Fibroblast of upper back skin (primary cell): ENCODE measurements around the gene PHLDA1.

Source experiments
- DNase-seq: peaks from one replicate; pipeline ENCODE4 v3.0.0-alpha.2; 2013

The PHLDA1 gene

DNA sequence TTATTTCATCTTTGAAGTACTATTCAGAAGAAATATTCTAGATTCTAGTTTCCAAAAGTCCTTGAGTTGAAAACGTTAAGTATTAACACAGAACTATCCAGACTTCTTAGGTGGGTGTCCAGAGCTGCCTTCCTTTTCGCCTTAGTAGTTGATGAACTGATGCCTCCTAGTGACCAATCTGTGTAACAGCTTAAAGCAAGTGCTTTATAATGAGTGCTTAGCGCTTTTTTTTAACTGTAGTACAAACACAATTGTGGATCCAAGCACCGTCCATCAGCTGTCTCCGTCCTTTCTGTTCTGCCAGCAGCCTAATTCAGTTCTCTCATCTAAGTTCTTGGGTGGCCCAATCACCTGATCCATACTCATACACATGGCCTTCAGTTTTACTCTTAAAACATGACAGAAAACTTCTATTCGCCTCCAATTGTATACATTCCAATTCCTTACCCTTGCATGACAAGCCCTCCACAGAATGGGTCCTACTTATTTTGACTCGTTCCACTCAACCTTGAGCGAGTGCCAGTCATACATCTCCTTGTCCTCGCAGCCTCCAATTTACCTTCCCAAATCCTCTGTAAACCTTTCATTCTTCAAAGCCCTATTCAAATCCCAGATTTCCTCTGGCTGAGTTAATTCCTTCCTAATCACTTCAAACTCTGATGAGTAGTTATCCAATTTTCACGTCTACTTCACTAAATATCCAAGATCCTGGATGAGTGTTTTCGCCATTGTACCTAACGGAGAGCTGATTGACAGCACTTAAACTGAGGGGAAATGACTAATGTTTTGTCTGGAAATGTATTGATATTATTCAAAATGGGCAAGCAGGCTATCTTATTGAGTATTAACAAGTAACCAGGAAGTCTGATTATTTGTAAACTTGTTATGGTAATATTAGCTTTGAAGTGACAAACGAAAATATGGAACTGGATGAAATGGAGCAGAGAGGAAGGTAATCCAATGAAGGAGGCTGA, 5.8 kb upstream of the PHLDA1 start:
- peak; percentile 83 for DNase-seq

DNA sequence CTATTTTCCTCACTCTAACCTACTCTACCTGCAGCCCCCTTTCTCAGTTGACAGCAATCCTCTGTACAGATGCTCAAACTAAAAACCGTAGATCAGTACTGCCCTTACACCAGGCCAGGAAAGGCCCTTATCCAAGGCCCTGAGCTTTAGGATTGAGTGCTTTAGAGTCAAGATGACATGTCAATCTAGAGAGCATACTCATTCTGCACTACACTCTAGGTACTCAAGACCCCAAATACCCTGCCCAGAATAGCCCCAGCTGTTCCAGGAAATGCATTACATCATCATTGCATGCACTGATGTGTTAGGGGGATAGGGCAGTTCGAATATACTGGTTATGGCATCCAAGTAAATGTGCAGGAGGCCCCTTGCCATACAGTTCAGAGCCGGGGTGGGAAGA, 3.5 kb upstream of the PHLDA1 start:
- no peak for DNase-seq

DNA sequence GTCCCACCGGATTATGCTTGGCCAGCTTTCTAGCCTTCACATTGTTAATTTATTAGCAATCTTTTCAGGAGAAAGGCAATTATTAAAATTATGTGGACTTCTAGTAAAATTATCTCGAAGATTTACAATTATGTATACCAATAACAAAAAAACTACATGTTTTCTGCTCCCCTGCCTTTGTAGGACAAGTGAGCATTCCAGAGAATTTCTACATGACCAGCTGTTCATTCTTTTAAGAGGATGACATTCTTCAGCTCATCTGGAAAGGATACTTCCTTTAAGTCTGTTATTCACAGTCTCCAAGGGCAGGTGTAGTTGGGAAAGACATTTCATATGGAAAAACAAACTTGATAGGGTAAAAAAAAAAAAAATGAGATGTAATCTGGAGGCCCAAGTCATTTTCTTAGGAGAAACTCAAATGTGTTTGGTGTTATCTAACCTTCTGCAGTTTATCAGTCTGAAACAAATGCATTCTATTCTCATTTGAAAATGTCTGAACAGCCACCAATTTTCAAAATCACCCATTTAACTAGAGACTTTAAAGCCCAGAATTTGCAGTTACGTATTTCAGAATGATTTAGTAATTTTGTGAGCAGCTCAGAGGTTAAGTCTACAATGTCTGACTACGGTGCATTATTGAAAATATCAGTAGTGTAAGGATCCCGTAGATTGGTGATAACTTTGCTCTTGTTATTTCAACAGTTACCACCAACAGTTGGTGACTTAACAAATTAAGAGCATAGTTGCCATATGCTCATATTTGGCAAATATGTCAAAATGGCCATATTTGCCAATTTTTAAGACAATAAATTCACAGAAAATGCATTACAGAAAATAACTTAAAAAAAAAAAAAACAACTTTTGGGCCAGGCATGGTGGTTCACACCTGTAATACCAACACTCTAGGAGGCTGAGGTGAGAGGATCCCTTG, 1.8 kb upstream of the PHLDA1 start:
- DNase-seq = peak; percentile 39

DNA sequence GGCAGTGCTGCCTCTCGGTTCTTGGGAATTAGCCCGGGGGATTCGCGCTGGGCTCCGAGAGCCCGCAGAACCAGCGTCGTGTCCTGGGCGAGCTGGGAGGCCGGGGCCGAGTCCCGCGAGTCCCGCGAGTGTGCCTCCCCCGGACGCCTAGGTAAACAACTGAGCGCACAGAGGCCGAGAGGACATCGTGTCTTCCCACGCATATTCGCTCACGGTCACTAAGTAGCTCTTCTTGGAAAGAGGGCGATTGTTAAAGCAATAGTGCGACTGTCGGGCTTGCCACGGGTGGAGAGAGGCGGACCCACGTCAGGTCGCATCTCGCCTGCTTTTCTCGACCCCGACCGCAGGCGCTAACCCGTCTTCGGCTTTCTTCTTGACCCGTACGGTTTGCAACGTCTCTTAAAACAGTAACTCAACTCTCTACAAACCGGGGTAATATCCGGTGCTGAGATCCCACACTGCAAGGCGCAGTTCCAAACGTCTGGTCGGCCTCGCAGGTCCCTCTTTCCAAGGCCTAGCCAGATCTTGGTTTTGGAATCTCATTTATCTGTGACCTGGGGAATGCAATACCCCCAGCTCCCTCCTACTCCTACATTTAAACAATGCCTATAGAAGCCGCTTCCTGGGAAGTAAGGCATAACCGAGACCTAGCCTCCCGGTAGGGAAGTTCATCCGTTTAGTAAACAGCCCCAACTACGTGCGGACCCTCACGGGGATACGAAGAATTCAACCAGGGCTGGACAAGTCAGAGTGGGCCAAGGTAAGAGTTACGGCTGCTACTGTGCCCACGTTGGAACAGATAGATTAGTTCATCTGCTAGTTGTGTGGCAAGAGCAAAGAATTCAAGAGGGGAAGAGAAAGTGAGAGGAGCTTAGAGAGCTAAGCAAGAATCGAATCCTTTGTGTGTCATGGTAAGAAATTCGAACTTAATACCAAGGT, 736 bp upstream of the PHLDA1 start:
- DNase-seq = peak; percentile 56

DNA sequence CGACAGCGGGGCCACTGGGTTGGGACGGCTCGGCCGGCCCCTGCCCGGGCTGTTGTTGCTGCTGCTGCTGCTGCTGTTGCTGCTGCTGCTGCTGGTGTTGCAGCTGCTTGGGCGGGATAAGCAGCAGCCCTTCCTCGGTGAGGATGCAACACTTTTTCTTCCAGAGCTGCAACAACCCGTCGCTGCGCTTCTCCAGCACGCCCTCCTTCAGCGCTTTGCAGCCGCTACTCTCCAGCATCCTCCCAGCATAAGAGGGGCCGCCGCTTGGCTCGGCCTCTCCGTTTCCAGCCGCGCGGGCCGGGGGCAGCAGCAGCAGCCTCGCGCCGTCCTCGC, 529 bp downstream of the PHLDA1 start:
- DNase-seq = no peak

DNA sequence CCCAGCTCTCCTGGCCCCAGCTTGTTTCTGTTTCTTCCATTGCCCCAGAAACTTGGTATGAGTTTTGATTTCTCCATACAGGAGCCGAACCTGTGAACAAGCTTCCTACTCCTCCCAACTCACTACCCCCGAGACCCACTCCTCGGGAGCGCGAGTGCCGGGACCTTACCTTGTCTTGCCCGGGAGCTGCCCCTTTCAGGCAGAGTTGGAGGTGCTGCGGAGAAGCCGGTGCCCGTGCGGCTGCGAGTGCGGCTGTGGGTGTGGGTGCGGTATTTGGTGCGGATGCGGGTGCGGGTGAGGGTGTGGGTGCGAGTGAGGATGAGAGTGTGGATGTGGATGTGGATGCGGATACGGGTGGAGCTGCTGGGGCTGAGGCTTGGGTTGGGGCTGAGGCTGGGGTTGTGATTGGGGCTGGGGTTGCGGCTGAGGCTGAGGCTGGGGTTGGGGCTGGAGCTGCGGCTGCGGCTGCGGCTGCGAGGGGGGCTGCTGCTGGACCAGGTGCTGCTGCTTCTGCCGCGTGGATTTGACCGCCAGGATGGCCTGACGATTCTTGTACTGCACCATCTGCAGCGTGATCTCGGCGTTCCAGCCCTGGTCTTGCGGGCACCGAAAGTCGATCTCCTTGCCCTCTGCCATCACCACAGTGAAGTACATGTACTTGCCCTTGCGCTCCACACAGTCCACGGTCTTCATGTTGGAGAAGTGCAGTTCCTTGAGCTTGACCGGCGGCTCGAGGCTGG, 1.1 kb downstream of the PHLDA1 start:
- no peak for DNase-seq

DNA sequence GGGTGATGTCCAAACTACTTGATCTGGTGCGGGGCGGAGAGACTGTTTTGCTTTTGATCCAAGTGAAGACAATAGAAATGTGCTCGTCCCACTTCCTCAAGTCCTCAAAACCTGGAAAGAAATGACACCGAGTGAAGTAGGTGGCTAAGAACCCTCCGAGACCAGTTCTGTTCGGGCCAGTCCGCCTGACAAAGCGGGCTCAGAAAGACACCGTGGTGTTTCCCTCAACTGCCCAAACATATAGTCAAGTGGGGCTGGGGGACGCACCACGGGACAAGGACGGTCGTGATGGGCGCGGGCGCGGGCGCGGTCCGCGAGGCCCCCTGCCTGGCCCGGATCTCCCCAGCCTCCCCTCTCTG, 1.6 kb downstream of the PHLDA1 start:
- peak; percentile 40 for DNase-seq

DNA sequence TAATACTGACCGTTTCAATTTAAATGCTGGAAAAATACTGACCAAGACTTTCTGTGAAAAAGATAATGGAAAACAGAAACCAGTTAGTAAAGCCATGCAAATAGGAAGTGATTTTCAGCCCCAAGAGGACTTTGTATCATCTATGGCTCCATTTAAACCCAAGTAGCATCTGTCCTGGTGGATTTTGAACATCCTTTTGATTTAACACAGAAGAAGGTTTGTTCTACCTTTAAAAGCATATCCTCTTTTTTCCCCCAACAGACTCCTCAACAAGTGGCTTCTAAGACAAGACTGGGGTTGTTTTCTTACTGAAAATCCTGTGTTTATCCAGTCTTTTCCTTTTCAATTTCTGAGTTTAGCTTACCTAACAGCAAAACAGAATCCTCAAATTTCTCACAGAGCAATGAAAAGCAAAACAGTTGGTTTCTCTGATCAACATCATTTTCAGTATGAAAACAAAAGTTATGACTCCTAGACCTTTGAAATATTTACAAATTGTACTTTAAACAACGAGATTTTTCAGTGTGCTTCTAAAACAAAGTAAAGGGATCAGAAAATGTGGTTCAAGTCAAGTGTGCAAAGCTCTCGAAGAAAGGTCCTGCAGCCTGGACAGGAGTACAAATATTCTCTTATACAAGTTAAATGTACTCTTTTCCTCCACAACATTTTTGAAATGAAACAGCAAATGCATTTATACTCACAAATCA, 2.9 kb downstream of the PHLDA1 start:
- no peak for DNase-seq

DNA sequence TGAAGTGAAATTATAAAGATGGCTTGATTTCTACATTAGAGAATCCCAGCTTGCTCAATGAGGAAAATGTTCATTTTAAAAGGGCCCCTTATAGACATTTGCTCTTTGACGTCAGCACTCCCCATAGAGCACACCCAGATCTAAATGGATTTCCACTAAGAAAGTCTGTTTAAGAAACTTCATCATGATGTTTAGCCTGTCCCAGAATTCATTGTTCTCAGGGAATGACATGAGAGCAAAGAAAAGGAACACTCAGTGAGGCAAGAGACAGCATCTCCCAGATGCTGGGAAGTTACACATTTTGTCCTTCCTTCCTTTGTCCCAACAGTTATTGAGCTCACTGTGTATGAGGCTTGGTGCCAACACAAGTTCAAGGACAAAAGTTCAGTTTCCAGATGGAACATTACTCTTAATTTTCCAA, 4.9 kb downstream of the PHLDA1 start:
- no peak for DNase-seq

DNA sequence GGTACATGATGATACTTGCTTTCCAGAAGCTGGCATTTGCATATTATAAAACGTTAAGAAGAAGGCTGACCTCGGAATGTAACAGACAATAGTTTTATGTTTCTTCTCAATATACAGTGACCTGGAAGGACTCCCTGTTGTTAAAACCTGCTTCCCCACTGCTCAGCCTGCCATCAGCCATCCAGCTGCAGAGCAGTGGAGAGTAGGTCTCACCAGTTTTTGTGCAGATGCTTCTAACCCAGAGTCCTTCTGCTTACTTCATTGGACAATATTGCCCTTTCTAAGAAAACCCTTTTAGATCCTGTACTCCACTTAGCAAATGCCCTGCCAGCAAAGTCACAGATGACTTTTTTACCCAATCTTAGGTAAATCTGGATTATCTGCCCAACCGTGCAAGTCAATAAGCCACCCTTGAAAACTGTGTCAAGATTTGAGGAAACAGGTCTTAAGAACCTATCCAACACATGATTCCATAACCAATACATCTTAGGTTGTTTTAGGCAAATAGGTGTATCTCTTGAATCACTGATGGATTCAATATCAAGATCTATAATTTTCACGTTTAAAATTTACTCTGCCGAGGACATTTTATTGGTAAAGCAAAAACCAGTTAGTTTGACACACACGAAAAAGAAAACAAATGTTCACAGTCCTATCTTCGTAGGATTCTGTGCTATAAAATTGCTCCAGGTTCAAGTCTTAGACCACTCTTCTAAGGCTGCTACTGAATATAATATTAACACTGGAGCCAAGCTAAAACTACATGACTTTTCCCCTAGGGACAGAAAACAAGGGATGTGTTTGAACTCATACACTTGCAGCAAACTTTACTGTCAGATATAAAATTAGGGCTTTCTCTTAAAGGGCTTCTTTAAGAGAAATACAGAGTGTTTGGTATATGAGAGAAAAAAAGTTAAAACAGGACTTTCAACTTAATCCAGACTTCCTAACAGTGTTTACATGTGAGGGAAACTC, 5.7 kb downstream of the PHLDA1 start:
- DNase-seq = no peak

DNA sequence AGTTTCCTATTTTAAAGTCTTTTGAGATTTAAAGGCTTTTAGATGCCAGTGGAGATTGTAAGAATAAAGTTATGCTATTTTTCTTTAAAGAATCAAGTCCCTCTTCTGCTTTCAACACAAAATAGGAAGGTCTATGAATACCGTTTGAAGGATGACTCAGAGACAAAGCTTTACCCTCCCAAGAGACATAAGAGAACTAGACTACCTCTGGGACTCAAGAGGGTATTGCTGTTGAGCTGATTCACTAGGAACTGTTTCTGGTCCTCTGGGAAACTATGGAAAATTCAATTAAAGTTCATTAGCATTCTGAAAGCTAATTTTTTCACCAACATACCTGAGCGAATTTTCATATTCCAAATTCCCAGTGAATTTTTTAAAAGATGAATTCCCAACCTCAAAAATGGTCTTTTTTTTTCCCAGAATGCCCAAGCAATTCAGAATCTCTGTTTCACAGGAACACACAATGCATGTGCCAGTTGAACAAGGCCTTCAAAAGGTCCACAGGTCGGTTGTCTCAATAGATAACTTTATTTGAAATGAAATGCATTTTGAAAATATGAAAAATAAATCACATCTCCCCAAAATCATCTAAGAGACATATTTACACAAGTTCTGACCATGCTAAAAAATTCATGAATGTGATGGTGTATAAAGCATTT, 6.5 kb downstream of the PHLDA1 start:
- peak; percentile 88 for DNase-seq

DNA sequence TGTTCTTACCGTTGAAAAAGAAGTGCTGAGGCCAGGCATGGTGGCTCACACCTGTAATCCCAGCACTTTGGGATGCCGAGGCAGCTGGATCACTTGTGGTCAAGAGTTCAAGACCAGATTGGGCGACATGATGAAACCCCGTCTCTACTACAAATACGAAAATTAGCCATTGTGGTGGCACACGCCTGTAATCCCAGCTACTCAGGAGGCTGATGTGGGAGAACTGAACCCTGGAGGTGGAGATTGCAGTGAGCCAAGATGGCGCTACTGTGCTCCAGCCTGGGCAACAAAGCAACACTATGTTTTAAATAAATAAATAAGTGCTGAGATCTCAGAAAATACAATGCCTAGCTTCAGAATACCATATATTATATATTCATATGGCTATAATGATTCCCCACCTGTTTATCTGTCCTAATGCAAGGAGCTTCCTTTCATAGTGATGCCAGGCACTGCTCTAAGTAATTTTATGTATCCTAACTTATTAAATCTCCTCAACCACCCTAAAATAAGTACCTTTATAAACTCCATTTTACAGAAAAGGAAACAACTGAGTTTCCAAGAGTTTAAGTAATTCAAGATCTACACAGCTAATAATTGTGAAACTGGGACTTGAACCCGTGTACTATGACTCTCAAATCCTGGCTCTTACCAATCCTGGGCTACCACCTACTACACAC, 7.3 kb downstream of the PHLDA1 start:
- DNase-seq = no peak

DNA sequence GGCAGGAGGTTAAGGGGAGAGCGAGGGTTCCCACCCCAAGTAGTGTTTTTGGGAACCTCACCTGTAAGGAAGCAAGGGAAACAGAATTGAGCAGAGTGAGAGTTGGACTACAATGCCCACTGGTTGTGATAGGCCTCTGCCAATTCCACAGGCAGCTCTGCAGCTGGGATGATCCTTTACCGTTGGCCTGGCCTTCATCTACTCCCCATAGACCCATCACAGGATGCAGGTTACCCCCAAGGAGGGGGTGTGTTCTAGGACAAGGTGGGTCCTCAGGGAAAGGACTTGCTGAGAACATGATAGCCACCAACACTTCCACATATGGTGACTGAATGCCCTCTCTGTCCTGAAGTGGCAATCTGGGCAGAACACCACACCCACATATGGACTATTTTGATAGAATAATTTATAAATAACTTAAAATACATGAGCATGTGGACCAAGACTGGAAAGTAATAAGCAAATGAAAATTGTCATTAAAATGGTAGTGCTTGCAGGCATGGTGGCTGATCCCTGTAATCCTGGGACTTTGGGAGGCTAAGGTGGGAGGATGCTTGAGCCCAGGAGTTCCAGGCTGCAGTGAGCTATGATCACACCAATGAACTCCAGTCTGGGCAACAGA, 8.4 kb downstream of the PHLDA1 start:
- no peak for DNase-seq

DNA sequence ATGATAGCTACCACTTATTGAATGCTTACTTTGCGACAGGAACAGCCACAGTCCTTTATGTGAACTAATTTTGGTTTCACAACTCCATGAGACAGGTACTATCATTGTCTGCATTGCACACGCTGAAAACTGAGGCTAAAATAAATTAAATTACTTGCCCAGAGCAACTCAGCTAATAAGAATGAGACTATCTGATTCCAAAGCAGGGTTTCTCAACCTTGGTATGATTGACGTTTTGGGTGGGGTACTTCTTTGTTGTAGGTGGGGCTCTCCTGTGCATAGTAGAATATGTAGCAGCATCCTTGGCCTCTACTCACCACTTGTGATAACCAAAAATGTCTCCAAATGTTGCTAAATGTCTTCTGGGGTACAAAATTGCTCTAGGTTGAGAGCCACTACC, 9.1 kb downstream of the PHLDA1 start:
- DNase-seq = no peak

DNA sequence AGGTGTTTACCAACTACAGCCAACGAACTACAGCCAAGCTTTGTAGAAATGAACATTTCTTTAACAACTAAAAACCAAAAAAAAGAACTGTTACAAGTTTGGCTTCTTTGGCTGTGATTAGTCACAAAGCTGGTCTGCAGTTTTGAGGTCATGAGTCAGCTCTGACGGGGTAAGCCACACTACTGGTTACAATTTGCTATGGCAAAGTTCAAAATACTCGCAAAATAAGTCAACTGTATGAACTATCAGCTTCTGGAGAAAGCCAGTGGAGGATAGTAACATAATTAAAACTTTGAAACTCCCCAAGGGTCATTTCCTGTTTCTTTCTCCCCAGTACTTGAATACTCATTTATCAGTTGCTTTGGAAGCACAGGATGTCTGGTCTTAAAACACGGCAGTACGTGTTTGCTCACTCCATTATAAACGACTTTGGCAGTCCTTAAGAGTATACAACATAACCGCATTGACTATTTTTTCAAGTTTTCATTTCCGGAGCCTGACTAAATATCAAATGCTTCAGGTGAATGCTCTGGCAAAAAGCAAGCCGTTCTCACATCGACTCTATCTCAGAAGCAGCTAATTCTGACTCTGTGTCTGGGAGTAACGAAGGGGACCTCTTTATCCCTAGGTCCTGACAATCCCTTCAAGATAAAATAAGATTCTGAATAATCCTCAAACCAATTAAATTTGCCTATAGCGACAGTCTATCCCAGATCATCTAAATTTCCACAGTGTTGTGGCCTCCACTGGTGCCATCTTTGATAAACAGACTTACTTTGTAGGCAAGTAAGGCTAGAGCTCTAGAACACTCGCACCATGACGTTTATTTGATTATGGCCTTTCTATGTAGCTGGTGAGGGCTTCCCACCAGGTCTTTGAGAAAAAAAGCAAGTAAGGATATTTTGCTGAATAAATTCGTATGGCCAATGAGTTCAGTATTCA, 10.6 kb downstream of the PHLDA1 start:
- DNase-seq = peak; percentile 97

DNA sequence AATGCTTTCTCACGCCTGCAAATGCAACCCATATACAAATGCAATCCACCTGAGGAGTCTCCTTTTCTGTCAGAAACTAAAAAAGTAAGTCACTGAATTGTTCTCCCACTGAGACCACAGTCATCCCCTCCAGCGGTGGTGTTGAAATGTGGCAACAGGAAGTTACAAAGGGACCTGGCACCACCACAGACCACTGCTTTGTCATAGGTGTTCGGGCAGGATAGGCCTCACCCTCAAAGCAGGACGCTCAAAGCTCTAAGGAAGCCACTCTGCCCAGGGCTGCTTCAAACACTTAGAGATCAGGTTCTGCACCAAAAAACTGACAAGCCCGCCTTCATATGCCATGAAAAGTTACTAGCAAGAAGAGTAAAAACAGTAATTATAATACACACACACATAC, 11.3 kb downstream of the PHLDA1 start:
- peak; percentile 68 for DNase-seq

DNA sequence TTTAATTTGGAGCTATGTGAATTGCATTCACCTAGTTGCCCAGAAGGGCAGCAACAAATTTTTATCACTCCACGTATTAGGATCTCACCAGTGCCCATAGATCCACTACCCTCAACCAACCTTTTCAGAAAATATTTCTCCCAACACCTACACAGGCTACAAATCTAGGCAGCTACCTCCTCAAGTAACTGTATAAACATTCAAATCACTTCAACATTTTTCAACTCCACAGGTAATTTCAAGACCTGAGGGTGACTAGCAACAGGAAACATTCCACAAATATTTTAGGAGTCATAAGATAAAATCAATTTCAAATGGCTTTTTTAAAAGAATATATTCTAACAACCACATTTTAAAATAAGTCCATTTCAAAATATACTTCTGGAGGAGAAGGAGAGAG, 12.9 kb downstream of the PHLDA1 start:
- no peak for DNase-seq
